GM19025 (cell line): ENCODE data around the gene NTN3.
A peak's percentile ranks its signal among the peaks of the same experiment; 100 is the strongest.
"Not testable (repeated sequence)": the region's sequence is repeated elsewhere in the genome, so short reads cannot be mapped to it uniquely, and the experiment has no call there.

Experiments
- ATAC-seq: cut with Tn5 transposase; IDR thresholded peaks from one replicate; pipeline ENCODE4 v1.9.1; 2021; ENCODE audit warnings: mild to moderate bottlenecking, low read depth, moderate library complexity; ENCODE audit not compliant: unreplicated experiment

NTN3 gene

DNA sequence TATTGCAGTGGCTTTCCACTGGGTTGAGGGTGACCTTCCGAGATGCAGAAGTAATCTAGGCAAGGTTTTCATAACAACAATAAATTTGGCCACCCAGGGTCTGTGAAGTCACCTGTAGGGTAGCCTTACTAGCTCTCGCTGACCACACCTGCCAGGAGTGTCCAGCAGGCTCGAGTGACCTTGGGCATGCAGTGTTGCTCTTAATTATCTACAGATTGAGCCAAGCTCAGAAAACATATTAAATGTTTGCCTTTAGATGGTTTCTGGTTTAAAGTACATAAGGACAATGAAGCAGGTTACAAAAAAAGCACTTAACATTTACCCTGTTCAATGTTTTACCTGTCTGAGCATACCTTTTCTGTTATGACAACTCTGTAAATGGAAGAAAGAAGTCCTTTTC lies 5.6 kb downstream of the NTN3 start:
- ATAC-seq = no peak

GRCh38 chr16:2477327-2477726 lies 6.2 kb downstream of the NTN3 start:
- no peak for ATAC-seq

GRCh38 chr16:2478279-2478678 lies 7.2 kb downstream of the NTN3 start:
- ATAC-seq = no peak

DNA sequence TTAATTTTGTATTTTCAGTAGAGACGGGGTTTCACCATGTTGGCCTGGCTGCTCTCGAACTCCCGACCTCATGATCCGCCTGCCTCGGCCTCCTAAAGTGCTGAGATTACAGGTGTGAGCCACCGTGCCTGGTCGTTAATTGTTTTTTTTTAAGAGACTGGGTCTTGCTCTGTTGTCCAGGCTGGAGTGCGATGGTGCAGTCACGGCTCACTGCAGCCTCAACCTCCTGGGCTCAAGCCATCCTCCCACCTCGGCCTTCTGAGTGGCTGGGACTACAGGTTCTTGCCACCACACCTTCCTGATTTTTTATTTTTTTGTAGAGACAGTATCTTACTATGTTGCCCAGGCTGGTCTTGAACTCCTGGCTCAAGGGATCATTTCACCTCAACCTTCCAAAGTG lies 8.9 kb downstream of the NTN3 start:
- ATAC-seq = not testable (repeated sequence)

GRCh38 chr16:2480948-2481347 lies 9.9 kb downstream of the NTN3 start:
- no peak for ATAC-seq

GRCh38 chr16:2481676-2482075 lies 10.6 kb downstream of the NTN3 start:
- ATAC-seq = no peak

- no peak for ATAC-seq
These were observed 11.2 kb downstream of the NTN3 start for GRCh38 chr16:2482249-2482648.

DNA sequence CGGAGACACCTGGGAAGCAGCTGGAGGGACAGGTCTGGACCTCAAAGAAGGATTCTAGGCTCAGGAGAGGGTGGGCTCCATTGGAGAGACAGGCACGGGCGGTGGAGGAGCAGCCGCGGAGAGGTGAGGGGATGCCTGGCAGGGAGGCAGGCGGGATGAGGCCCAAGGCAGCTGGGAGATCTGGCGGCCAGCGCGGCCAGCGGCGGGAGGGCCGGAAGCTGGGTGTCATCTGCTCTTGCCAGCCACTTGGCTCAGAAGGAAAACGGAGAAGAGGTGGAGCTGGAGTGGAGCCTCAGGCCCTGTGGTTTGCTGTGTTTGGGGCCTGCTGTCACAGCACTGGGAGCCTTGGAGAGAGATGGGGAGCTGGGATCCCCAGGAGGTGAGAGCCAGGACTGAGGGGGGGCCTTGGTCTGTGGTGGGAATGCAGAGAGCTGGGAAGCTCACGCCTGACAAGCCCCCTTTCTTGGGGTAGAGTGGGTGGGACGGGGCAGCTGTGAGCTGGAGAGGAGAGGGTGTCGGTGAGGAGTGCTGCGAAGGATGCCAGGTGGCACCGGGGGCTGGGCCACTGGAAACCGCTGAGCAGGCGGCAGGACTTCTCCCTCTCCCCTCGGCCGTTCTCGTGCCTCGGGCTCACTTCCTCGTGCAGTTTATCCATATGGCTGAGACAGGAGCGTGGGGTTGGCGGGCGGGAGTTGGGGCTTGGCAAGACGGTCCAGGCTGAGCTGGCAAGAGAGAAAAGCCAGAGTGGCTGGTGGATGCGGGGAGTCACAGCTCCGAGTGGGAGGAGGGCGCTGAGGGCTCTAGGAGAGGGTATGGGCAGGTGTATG lies 11.8 kb downstream of the NTN3 start:
- no peak for ATAC-seq

DNA sequence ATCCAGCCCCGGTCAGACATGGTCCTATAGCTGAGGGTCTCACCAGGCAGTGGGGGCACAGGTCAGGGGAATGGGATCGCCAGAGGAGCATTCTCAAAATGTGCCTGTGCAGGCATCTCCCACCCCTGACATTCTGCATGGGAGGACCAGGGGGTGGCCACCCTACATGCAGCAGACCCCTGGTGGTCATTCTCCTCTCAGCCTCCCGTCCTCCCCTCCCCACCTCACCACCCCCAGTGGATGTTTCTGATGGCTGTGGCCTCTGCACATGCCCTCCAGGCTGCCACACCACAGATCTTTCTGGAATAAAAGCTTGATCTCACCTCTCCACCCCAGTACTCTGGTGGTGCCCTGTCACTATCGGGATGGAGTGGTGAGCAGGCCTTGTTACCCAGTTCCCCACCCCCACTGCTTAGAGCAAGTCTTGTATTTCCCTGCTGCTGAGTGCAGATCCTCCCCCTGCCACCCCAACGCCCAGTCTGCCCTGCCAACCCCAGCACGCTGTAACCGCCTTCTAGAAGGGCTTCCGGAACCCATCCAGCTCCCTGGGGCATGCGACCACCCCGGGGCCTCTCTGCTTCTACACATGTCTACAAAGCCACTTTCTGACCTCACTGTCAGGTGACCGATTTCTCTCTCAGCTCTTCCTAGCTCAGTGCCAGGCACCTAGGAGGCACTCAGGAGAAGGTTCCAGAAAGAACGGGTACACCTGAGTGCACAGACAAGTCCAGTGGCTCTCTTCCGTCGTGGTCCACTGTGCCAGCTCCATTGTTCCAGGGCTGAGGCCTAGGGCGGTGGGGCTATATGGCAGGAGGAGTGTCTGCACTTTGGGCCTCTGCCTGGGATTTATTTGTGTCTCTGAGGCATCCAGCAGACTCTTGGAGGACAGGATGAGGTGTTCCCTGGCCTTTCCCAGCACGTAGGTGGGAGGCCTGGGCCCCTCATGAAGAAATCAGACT lies 13.1 kb downstream of the NTN3 start:
- ATAC-seq = no peak

GRCh38 chr16:2484898-2485508 lies 13.9 kb downstream of the NTN3 start:
- no peak for ATAC-seq

GRCh38 chr16:2485811-2486507 lies 14.9 kb downstream of the NTN3 start:
- ATAC-seq = no peak

DNA sequence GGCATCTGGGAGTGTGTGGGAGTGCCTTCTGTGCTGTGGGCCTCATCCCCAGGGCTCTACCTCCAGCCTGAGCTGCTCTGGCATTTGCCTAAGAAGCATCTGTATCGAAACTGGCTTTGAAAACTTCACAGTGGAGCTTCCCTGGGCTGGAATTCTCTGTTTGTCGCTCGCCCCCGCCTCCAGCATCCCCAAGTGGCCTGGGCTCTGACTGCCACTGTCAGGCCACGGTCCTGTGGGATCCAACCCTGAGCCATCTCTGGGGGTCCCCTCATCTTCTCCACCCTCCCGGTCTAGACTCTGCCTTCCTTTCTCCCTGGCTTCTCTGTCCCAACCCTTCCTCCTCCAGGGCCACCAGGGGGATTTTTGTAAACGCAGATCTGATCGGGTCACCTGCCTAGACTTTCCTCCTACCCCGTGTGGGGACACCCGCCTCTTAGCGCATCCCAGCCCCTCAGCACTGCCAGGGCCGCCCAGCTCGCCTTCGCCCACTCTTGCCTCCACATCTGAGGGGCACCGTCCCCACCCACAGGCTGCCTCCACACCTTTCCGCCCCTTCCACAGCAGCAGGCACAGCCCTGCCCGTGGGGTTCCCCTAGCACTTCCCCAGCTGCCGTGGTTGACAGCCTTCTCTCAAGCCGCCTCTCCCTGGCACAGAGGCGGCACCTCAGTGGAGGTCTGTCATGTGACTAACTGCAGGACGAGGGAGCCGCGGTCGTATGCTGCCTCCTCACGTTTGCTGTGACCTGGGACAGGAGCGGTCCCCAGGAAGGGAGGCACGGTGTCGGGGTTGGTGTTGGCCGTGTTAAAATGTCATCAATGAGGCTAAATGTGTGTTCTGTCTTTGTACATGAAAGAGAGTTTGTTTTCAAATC lies 15.8 kb downstream of the NTN3 start:
- peak; percentile 62 for ATAC-seq

GRCh38 chr16:2487517-2487842 lies 16.4 kb downstream of the NTN3 start:
- no peak for ATAC-seq

DNA sequence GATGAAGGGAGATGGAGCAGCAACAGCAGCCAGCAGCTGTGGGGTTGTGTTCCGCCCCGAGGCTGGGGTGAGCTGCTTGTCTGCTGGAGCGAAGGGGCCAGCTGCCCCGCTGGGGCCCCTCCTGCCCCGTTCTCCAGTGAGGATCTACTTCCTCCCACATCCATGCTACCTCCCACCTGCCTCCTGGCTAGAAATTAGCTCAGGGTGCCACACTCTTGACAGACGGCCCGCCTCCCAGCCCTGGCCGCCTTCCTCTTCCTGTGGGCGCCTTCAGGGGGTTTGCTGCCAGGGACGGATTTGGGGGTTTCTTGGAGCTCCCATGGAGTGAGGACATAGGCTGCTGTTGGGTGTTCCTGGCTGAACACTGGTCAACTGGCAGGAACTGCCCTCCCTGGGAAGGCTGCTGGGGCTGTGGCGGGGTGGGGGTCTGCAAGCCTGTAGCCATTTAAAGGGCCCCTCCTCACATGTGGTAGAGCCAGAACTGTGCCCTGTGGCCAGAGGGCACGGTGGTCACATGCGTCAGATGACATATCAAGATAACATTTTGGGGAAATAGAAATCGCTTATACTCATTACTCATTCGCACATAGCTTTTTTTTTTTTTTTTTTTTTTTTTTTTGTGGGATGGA lies 16.9 kb downstream of the NTN3 start:
- no peak for ATAC-seq

GRCh38 chr16:2489581-2489980 lies 18.5 kb downstream of the NTN3 start:
- ATAC-seq = no peak

GRCh38 chr16:2490190-2491105 lies 19.4 kb downstream of the NTN3 start:
- no peak for ATAC-seq

- no peak for ATAC-seq
These were observed 21.2 kb downstream of the NTN3 start for GRCh38 chr16:2492292-2492691.

GRCh38 chr16:2493605-2494004 lies 22.5 kb downstream of the NTN3 start:
- no peak for ATAC-seq
